ENCODE results near the gene PTPN6.
"Not testable (repeated sequence)": the region's sequence is repeated elsewhere in the genome, so short reads cannot be mapped to it uniquely, and the experiment has no call there.

PTPN6 gene

DNA sequence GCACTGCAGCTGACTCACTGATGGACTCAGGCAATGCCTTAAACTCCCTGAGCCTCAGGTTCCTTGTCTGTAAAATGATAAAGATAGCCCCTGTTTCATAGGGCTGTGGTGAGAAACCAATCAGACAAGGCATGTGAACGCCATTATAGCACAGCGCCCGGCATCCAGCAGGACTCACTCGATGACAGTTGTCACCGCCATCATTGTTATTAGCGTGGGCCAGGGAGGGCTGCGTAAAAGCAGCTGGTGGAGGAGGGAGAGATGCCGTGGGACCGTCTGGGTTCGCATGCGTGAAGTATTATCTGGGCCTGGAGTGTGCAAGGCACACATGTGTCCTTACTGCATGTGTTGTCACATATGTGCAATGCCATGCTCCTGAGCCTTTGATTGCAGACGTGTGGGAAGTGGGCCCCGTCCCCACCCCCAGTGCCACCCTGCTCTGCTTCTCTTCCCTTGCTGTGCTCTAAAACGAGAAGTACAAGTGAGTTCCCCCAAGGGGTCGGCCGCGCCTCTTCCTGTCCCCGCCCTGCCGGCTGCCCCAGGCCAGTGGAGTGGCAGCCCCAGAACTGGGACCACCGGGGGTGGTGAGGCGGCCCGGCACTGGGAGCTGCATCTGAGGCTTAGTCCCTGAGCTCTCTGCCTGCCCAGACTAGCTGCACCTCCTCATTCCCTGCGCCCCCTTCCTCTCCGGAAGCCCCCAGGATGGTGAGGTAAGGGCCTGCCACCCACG, at the start of gene PTPN6:
PTPN6 (plus strand) TSS at position 546 of the 730 bp plus-strand sequence; CDS start at position 703, 157 bp downstream.
- DNase-seq (ENCODE audit: low spot score) = no peak

DNA sequence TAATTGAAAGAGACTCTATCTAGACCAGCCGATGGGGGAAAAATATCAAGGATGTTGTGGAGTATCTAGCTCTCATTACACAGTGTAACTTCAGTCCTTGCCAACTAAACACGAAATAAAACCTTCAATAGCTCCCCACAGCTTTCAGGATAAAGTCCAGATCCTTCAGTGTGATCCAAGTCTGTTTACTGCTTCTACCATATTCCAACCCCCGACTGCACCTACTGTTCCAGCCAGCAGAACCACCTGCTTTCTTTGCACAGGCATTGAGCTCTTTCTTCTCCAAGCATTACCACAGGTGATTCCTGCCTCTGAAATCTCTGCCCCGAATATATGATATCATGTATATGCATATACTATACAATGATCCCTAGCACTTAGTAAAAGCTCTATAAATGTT, 48.7 kb upstream of the PTPN6 start:
- no peak for DNase-seq (ENCODE audit: low spot score)

DNA sequence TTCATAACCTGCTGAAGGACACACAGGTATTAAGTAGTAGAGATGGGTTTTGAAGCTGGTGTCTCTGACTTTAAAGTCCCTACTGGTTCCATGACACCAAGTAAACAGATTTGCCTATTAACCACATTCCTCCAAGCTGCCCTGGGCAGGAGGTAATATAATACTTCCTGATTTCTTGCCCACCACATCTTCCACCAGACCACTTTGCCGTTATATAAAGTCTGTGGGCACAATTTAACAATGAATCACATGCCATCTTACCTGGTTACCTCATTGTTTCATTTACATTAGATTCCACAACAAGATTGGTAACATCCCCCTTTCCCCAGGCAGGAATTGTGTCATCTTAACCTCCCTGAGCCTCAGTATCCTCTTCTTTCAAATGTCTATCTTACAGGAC, 47.4 kb upstream of the PTPN6 start:
- DNase-seq (ENCODE audit: low spot score) = no peak

DNA sequence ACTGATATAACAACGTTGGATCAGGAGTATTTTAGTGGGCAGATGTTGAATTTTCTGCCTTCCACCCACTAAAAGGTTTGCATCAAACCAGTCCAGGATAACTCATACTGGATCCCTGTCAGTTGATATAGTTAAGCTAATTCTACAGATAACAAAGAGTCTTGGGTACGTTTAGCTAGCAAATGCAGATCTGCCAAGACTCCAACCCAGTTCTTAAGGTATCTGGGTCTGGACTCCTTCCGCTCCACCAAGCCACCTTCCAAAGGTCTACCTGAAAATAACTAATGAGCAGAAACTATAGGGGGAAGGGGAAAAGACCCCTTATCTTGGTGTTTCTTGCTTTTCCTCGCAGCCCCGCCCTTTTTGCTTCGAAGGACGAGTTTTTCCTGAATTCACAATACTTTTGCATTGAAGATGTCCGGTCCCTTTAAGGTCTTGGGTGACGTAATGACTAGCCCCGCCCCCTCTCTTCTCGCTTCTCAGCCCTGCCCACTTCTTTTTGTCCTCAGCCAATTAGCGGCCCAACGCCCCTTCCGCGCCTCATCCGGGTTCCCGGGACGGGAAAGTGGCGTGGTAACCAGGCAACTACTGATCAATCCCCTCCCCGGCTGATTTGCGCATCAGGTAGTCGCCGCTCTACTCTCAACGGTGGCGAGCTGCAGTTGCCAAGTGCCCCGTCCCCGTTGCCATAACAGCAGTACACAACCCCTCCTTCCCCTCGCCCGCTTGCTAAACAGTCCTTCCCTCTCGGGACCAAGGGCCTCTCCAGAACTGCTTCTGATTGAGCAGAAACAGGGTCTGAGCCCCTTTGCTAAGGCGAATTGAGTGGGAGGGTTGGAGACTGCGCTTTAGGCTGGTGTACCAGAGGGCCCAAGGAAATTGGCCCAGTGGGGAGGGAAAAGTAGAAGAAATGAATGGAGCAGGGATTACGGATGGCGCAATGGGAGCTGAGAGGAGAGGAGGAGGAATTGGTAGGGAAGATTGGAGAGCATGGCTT, 46.6 kb upstream of the PTPN6 start, which contains the start of gene LRRC23:
LRRC23 (plus strand) TSS at position 543 of the 997 bp plus-strand sequence. CDS start 812 bp downstream, outside the sequence.
- peak; percentile 100 for DNase-seq (ENCODE audit: low spot score)

DNA sequence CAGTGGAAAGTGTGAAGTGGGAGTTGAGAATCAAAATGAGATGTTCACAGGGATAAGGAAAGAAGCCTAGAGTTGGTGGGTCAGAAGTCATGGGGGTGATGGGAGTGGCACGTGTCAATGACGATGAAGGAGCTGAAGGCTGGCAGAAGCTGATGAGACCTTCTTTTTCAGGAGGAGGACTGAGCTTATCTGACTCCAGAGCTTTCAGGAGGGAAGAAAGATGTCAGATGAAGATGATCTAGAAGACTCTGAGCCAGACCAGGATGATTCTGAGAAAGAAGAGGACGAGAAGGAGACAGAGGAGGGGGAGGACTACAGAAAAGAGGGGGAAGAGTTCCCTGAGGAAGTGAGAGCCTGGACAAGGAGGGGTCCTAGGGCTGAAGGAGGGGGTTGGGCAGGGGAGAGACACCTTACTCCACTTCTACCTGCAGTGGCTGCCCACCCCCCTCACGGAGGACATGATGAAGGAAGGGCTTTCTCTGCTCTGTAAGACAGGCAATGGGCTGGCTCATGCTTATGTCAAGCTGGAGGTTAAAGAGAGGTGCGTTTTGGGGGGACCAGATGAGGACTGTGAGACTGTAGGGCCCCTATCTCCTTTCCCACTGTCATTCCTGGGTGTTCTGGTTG, 45.6 kb upstream of the PTPN6 start:
- DNase-seq (ENCODE audit: low spot score) = no peak

DNA sequence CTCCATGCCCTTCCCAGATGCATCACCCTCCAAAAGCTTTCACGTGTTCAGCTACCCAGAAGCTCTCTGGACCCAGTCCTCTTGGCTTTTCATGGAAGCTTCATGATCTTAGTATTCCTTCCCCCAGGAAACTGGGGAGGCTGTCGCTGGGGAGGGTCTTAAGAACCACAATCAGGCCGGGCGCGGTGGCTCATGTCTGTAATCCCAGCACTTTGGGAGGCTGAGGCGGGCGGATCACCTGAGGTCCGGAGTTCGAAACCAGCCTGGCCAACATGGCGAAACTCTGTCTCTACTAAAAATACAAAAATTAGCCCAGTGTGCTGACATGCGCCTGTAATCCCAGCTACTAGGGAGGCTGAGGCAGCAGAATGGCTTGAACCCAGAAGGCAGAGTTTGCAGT, 43.0 kb upstream of the PTPN6 start:
- not testable (repeated sequence) for DNase-seq (ENCODE audit: low spot score)

DNA sequence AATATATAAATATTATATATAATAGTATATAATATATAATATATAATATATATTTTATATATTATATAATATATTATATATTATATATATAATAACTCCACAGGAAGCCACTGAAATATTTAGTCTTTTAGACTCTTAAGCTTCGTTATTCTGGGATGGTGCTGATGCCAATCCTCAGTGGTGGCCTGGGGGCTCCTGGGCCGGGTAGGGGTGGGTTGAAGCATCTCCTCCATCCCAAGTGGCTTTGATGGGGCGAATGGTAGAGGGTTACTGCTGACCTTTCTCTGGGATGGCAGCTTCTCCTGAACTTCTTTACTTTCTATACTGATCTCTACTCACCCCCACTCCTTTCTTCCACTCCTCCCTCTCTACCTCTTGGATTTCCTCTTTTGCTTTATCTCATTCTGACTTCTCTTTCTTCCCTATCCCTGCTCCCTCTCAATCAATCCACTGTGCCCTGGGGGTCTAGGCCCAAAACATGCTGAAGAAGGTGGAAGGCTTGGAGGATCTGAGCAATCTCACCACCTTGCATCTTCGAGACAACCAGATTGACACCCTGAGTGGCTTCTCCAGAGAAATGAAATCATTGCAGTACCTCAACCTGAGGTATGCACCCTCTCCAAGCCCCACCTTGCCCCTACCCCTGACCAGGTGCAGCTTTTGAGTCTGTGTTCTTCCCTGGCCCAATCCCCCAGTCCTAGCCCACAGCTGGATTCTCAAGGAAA, 41.6 kb upstream of the PTPN6 start:
- no peak for DNase-seq (ENCODE audit: low spot score)

DNA sequence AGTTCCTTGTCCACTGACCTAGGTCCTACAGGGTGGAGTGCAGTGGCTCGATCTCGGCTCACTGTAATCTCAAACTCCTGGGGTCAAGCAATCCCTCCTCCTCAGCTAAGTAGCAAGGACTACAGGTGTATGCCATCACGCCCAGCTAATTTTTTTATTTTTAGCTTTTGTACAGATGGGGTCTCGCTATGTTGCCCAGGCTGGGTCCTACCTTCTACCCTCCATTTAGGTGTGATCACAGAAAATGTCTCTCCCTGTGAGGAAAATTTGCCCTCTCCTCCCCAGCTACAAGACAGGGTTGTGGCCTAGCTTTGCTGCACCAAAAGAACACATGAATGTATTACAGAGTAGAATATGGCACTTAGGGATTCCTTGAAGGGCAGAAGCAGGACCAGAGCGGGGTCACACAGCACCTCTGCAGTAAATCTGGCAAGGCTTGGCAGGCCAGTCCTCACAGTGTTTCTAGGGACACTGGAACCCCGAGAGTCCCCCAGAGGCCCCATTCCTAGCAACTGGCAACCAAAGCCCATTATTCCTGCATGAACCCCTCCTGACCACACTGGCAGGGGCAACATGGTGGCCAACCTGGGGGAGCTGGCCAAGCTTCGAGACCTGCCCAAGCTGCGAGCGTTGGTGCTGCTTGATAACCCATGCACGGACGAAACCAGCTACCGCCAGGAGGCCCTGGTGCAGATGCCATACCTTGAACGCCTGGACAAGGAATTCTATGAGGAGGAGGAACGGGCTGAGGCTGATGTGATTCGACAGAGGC, 38.8 kb upstream of the PTPN6 start:
- DNase-seq (ENCODE audit: low spot score) = no peak

DNA sequence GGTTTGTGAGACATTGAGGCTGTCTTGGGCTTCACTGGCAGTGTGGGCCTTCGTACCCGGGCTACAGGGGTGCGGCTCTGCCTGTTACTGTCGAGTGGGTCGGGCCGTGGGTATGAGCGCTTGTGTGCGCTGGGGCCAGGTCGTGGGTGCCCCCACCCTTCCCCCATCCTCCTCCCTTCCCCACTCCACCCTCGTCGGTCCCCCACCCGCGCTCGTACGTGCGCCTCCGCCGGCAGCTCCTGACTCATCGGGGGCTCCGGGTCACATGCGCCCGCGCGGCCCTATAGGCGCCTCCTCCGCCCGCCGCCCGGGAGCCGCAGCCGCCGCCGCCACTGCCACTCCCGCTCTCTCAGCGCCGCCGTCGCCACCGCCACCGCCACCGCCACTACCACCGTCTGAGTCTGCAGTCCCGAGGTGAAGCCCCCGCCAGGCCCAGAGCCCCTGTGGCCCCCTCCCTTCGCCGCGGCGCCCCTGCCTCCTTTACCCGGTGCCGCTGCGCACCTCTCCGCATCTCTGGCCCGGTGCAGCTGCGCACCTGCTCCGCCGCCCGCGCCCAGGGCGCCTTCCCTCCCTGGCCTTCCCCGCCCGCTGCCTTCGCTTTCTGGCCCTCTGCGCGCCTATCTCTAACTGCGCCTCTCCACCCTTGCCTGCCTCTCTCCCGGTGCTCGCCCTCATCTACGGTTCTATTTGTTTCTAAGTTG, 36.8 kb upstream of the PTPN6 start, which contains the start of gene ENO2:
ENO2 (plus strand) TSS at position 335 of the 701 bp plus-strand sequence. CDS start 1,253 bp downstream, outside the sequence.
- peak; percentile 85 for DNase-seq (ENCODE audit: low spot score)

DNA sequence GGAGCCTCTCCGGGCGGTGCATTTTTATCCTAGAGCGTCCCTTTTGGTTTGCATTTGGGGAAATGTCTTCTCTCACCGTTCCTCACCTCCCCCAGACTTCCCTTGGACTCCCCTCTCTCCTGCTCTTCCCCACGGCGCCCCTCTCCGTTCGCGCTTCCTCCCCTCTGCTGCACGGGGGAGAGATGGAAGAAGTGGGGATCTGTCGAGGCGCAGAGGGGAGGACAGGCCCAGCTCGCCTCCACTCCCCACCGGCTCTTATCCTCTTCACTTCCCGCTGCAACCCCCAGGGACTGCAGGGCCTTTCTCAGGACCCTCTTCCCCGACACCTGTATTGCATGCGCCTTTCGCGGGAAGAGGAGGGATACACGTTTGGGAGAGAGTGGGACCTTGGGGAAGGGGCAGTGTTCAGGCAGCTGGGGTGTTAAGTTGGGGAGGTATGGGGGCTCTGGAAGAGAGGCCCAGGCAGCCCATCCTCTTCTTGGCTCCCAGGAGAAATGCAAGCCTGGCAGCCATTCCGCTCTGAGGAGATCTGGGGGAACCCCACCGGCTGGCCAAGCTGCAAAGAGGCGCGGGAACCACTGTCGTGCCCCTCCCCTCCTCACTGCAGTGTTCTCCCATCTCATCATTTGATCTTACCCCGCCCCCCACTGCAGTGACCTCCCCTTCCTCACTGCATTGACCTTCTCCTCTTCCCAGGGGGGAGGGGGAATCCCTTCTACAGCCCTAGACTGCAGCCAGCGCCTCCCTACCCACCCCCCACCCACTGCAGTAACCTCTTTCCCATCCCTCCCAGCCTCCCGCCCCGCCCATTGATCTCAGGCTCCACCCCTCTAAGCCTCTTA, 36.0 kb upstream of the PTPN6 start:
- peak; percentile 89 for DNase-seq (ENCODE audit: low spot score)

DNA sequence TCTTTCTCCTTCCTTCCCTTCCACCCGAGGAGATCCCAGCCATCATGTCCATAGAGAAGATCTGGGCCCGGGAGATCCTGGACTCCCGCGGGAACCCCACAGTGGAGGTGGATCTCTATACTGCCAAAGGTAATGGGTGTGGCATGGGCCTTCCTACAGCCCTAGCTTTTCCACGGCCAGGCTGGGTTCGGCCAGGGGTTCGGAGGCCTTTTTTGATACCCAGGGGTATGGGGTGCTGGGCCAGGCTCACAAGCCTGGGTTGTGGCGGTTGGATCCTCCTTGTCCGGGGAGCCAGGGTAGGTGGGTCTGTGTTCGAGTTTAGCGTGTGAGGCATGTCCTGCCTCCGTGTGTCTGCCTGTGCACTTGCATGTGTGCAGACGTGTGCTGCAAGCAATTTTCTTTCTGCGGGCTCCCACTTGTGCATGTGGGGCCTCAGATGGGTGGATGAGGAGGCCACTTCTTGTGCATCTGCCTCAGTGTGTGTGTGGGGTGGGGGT, 35.3 kb upstream of the PTPN6 start:
- DNase-seq (ENCODE audit: low spot score) = no peak

DNA sequence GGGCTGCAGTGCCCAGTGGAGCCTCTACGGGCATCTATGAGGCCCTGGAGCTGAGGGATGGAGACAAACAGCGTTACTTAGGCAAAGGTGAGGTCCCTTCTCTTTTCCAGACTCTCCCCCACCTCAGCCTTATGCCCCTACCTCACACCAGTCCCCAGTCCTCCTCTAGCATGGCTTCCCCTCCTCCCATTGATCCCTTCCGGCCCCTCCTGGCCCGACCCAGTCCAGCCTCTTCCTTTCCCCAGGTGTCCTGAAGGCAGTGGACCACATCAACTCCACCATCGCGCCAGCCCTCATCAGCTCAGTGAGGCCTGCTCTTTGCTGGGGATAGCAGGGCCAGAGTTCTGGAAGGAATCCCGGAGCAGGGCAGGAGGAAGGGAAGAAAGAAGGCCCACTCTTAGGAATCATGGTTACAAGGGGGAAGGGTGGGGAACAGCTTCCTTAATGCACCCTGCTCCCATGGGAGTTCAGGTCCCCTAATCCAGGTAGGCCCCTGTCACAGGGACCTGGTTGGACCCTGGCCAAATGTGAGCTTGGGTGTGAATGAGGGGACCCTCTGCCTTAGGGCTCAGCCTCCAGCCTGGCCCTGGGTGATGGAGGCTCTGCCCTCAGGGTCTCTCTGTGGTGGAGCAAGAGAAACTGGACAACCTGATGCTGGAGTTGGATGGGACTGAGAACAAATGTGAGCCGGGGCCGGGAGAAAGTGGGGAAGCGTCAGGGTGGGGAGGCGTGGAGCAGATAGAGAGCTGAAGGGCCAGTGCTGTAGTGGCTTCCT, 34.5 kb upstream of the PTPN6 start:
- DNase-seq (ENCODE audit: low spot score) = no peak

DNA sequence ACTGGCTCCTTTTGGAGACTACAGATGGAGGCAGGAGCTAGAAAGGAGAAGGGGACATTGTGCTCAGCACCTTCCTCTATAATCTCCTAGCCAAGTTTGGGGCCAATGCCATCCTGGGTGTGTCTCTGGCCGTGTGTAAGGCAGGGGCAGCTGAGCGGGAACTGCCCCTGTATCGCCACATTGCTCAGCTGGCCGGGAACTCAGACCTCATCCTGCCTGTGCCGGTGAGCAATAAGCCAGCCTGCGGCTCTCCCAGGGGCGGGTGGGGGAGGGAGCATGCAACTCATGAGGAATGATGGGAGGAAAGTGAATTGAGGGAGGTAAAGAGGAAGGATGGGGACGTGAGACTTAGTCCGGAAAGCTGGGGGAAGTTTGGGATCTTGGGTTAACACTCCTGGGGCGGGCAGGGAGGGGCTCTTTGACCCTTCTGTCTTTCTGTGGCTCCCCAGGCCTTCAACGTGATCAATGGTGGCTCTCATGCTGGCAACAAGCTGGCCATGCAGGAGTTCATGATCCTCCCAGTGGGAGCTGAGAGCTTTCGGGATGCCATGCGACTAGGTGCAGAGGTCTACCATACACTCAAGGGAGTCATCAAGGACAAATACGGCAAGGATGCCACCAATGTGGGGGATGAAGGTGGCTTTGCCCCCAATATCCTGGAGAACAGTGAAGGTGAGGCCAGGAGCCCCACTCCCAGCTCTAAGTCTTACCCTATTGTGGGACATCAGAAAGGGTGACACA, 33.5 kb upstream of the PTPN6 start:
- DNase-seq (ENCODE audit: low spot score) = no peak

DNA sequence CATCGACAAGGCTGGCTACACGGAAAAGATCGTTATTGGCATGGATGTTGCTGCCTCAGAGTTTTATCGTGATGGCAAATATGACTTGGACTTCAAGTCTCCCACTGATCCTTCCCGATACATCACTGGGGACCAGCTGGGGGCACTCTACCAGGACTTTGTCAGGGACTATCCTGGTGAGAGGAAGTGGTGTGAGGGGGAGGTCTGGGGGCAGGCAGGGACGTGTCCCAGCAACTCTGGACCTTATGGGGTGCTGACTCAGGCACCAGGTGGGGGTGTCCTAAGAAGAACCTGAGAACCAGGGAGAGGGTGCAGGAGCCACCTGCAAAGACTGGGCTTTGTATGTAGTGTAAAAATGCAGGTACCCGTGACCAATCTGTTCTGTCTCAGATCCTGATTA, 31.6 kb upstream of the PTPN6 start:
- DNase-seq (ENCODE audit: low spot score) = no peak

DNA sequence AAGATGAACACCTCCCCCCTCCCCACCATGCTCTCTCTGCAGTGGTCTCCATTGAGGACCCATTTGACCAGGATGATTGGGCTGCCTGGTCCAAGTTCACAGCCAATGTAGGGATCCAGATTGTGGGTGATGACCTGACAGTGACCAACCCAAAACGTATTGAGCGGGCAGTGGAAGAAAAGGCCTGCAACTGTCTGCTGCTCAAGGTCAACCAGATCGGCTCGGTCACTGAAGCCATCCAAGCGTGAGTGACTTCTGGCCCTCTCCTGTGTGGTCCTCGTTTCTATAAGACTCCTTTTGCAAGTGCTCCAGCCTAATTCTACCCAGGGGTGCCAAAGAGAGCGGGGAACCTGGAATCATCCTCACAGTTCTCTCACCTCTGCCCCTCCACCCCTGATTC, 29.6 kb upstream of the PTPN6 start:
- DNase-seq (ENCODE audit: low spot score) = no peak

DNA sequence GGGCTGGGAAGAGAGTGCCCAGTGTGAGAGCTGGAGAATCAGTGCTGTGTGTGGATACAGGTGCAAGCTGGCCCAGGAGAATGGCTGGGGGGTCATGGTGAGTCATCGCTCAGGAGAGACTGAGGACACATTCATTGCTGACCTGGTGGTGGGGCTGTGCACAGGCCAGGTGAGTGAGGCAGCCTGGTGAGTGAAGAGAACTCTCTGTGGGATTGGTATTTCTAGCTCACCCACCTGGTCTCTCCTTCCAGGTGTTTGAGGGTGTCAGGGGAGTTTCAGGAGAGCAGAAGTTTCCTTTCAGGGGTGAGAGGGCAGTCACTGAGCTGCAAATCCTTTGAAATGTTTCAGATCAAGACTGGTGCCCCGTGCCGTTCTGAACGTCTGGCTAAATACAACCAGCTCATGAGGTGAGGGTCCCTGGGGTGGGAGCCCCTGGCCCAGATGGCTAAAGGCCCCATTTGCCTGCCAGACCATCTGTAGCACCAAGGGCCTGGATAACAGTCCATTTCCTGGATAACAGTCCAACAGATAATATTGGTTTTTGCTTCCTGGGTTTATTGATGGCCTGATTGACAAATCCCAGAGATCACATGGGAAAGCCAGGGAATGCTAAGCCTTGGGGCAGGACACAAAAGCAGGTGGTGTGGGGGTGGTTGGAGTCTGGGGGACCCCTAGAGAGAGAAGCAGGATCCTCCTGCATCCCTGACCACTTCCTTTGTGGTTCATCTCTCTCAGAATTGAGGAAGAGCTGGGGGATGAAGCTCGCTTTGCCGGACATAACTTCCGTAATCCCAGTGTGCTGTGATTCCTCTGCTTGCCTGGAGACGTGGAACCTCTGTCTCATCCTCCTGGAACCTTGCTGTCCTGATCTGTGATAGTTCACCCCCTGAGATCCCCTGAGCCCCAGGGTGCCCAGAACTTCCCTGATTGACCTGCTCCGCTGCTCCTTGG, 28.9 kb upstream of the PTPN6 start:
- no peak for DNase-seq (ENCODE audit: low spot score)
